SK-MEL-5 (cell line): ENCODE measurements around the gene KIN. TPM values are rescaled to one million over a fixed set of nuclear protein-coding genes. Genes with fewer than 3 reads are reported as not detected.

Experiments
- DNase-seq: peaks from one replicate; pipeline ENCODE4 v3.0.0-alpha.2; 2016; ENCODE audit warnings: low read depth, low spot score
- in situ Hi-C: cut with HindIII; loops from 2 replicates; pipeline ENCODE4 v1.10.0; 2016; ENCODE audit warnings: low sequenced_read_pairs, high pct_unique_total_duplicates, low pct_unique_long_range_greater_than_20kb
- total RNA-seq: library from RNA; depleted of rRNA; stranded (reverse); fragments of >200 nt; shearing (Covaris generic); gene quantifications from 2 replicates; pipeline ENCODE4 v1.2.3, GENCODE V29; 2014; rRNA removed

KIN gene
- total RNA-seq, 1 experiment from 2014 or later: 74.0 TPM

- in situ Hi-C loops: no loop called here
- no peak for DNase-seq
Measured at GRCh38 chr10:7706534-7707073, 81.2 kb downstream of the KIN start.

DNA sequence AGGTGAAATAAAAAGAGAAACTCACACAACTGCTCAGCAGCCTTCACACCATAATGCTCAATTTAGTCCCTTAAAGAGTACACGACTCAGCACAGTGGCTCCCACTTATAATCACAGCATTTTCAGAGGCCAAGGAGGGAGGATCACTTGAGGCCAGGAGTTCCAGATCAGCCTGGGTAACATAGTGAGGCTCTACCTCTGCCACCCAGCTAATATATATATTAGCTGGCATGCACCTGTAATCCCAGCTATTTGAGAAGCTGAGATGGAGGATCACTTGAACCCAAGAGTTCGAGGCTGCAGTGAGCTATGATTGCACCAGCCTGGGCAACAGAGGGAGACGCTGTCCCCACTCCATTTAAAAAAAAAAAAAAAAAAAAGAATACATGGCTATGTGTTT is 82.5 kb downstream of the KIN start:
- in situ Hi-C loops: no loop called here
- no peak for DNase-seq

DNA sequence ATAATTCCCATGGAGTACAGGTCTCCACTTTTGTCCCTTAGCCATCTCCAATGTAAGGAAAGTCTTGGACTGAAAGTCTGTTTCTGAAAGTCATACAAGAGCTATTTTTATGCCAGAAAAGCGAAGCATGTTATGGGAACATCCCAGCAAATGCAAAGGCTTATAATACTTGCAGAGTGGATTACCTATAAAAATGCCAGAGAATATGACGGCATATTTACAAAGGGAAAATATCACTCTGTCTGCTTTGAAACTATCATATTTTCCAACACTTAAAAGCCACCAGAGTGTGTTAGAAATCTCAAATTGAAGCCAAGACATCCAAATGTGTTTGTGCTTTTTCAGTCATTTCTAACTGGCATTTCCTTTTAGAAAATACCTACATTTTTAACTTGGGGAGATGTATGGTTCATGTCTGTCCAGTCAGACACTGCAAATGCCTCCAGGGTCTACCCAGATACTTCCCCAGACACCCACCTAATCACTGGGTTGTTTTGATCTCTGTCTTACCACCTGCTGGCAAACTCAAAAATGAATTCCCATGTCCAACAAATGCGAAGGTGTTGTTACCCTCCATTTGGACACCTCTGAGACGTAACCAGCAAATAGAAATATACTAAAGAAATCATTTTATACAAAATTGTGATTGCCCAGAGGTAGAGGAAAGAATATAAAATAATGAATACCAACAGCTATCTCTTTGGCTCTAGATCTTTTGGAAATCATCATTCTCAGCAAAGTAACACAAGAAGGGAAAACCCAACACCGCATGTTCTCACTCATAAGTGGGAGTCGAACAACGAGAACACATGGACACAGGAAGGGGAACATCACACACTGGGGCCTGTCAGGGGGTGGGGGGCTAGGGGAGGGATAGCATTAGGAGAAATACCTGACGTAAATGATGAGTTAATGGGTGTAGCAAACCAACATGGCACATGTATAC is 83.4 kb downstream of the KIN start:
- in situ Hi-C loops: no loop called here
- DNase-seq: no peak

- in situ Hi-C loops: no loop called here
- DNase-seq: no peak
Measured at GRCh38 chr10:7703140-7703539, 84.7 kb downstream of the KIN start, which contains the start of gene ITIH2. TSS of gene ITIH2 (plus strand) at chr10:7703316. CDS start at chr10:7703435, 119 bp downstream.

- DNase-seq: no peak
Measured at GRCh38 chr10:7702288-7702812, 85.4 kb downstream of the KIN start.

DNA sequence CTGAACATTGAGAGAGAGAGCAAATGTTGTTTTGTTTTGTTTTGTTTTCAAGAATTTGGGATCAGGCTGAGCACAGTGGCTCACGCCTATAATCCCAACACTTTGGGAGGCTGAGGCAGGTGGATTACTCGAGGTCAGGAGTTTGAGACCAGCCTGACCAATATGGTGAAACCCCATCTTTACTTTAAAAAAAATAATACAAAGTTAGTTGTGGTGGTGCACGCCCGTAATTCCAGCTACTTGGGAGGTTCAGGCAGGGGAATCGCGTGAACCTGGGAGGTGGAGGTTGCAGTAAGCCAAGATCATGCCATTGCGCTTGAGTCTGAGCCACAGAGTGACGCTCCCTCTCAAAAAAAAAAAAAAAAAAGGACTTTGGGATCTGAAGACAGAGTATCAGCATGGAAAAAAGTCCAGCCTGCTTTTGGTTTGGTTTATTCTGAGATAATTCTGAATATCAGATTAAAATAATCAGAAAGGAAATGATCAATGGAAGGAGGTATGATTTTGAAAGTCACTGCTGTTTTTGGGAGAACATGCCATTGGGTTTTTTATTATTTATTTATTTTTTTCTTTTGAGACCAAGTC is 86.5 kb downstream of the KIN start:
- in situ Hi-C loops: no loop called here
- DNase-seq: no peak

More at GRCh38 chr10:7702288-7702812, 85.4 kb downstream of the KIN start:
- in situ Hi-C loops: no loop called here

Other genes starting within 250 kb of the KIN start
- 14.2 and 15.5 TPM in 2 replicates for gene ITIH5, start 121.0 kb downstream of the KIN start, total RNA-seq
- gene ITIH2, start 84.7 kb downstream of the KIN start, total RNA-seq: not detected in 2 replicates
- 363 and 364 TPM in 2 replicates for gene ATP5F1C, start 184 bp upstream of the KIN start, total RNA-seq
- 0.98 and 1.3 TPM in 2 replicates for gene TAF3, start 30.5 kb upstream of the KIN start, total RNA-seq